ENCODE data around the gene ZNF598. TPM values are rescaled to one million over a fixed set of nuclear protein-coding genes. Genes with fewer than 3 reads are reported as not detected.
"Not testable (repeated sequence)": the region's sequence is repeated elsewhere in the genome, so short reads cannot be mapped to it uniquely, and the experiment has no call there.

Gene ZNF598
- total and polyA plus RNA-seq, 2 donors from 2014 or later = 14.3 to 34.9 TPM

DNA sequence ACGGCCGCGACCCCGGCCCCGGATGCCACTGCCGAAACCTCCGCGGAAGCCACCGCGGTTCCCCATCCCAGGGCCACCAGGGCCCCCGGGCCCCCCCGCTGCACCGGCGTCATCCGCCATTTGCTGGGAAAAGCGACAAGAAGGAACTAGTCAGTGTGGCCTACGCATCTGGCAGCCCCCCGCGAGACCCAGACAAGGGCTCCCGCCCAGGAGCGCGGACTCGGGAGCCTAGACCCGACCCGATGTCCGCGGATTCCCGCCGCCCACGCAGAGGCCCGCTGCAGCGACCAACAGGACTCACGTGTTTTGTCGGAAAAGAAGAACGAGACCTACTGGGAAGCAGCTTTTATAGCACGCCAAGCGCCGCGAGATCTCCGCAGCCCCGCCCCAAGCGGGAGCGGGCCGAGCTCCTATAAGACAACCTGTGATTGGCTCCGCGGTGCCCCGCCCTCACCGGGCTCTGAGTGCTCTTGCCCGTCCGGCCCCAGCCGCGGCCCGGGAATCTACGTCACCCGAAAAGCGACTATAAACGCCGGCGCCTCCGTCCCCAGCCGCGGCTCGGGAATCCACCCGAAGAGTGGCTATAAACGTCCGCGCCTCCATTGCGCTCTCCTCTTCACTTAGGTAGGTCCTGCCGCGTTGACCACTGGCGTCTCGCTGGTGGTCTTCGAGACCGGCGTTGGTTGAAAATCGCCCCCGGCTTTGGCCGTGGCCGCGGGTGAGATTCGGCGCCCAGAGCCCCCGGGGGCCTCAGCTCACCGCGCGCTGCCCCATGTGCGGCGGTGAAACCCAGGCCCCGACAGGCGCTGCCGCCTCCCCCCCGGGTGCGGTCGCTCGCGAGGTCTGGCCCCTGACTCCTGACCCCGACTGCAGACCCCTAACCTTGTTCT, 44.9 kb downstream of the ZNF598 start, which contains the start of gene RPS2:
Gene RPS2 (minus strand): TSS at position 321 of the 890 bp plus-strand sequence. CDS start 201 bp downstream, at position 120.
- Histone ChIP-seq H3K9ac (ENCODE audit: low read length in 3 of 3) (peak within 1 kb of the TSS; percentile 55 to 96 (median 93)), H3K9me3 (ENCODE audit: control insufficient read depth in 2 of 3, insufficient read depth in 1 of 3, low read length in 3 of 3) (no peaks in the 10 kb centered on the region), H3K27ac (ENCODE audit: low read depth in 2 of 2, low read length in 2 of 2) (peak within 1 kb of the TSS; percentile 93 to 95), H3K4me3 (ENCODE audit: low read length in 3 of 3) (peak within 1 kb of the TSS; percentile 73 to 86 (median 76)), H3K4me1 (ENCODE audit: control insufficient read depth in 2 of 3, insufficient read depth in 2 of 3, low read depth in 1 of 3, low read length in 3 of 3) (peaks cover 0 to 20% (median 17%) of the 10 kb centered on the region in 3 donors), H3K36me3 (ENCODE audit: control insufficient read depth in 2 of 3, insufficient read depth in 3 of 3, low read length in 3 of 3) (peaks cover 0 to 6% (median 6%) of the 10 kb centered on the region in 3 donors), H3K27me3 (ENCODE audit: control insufficient read depth, insufficient read depth, low read length) (no peaks in the 10 kb centered on the region)
- TF ChIP-seq, protein P1, sequence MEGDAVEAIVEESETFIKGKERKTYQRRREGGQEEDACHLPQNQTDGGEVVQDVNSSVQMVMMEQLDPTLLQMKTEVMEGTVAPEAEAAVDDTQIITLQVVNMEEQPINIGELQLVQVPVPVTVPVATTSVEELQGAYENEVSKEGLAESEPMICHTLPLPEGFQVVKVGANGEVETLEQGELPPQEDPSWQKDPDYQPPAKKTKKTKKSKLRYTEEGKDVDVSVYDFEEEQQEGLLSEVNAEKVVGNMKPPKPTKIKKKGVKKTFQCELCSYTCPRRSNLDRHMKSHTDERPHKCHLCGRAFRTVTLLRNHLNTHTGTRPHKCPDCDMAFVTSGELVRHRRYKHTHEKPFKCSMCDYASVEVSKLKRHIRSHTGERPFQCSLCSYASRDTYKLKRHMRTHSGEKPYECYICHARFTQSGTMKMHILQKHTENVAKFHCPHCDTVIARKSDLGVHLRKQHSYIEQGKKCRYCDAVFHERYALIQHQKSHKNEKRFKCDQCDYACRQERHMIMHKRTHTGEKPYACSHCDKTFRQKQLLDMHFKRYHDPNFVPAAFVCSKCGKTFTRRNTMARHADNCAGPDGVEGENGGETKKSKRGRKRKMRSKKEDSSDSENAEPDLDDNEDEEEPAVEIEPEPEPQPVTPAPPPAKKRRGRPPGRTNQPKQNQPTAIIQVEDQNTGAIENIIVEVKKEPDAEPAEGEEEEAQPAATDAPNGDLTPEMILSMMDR (IDR thresholded peaks at IDR 0.05; ENCODE audit: borderline replicate concordance, extremely low read depth, insufficient read depth) = no peak
- peak; percentile 99 to 100 (median 99) for DNase-seq
- intact Hi-C loops (cut with DNase I) = no loop called here
- FAIRE-seq = peak; percentile 95

DNA sequence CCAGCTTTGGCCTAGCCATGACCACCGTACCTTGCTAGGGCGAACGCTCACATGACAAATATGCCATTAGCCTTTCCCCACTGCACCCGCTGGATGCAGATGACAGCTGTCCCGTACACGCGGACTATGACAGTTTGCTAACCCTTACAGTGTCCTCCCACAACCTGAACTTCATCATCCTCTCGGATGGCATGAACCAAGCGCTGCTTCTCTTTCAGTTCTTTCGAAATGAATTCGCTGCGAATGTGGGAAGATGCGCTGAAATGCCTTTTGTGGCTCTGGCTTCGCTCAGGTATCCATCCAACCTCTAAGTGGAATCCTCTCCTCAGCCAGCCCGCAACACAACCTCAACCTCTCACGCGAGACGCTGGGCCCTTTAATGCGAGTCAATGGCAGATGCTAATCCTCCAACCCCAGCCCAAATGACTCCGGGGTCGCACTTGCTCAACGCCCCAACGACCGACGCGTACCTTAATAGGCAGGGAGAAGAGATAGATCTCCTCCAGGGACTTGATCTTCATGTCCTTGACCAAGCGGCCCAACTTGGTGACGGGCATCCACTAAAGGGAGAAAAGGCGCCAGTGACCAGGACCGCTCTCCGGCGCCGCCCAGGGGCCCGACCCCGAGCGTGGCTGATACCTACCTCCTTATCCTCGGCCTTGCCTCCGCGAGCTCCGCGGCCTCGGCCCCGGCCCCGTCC, 45.7 kb downstream of the ZNF598 start:
- intact Hi-C loops (cut with DNase I) = no loop called here

DNA sequence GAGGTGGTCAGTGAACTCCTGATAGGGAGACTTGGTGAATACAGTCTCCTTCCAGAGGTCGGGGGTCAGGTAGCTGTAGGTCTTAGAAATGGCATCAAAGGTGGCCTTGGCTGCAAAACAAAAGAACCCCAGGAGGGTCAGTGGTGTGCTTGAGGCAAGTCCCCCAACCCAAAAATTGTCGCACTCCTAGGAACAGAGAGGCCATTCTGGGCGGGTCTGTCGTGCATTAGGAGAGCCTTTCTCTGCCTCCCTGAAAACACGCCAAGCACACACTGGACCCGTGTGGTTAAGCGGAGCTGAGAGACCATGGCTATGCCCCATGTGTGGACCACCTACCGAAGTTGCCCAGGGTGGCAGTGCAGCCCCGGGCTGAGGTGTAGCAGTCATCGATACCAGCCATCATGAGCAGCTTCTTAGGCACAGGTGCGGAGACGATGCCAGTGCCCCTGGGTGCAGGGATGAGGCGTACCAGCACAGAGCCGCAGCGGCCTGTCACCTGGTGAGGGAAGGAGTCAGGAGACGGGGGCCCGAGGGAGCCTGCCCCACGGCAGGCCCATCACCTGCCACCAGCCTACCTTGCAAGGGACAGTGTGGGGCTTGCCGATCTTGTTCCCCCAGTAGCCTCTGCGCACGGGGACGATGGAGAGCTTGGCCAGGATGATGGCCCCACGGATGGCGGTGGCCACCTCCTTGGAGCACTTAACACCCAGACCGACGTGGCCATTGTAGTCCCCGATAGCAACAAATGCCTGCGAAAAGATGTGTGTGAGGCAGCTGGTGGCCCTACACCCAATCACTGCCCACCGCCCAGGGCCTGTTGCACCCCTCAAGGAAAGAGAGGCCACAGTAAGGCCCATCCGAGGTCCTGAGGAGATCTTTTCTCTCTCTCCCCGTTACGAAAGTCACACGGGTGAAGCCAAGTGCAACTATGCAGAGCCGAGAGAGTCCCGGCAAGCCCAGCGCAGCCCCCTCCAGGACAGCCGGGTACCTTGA, 47.2 kb downstream of the ZNF598 start:
- intact Hi-C loops (cut with DNase I); H3K9me3 ChIP-seq (ENCODE audit: control insufficient read depth in 2 of 3, insufficient read depth in 1 of 3, low read length in 3 of 3); FAIRE-seq; H3K9ac ChIP-seq (ENCODE audit: low read length in 3 of 3); H3K27ac ChIP-seq (ENCODE audit: low read depth in 2 of 2, low read length in 2 of 2); H3K27me3 ChIP-seq (ENCODE audit: control insufficient read depth, insufficient read depth, low read length); DNase-seq; H3K4me3 ChIP-seq (ENCODE audit: low read length in 3 of 3); H3K36me3 ChIP-seq (ENCODE audit: control insufficient read depth in 2 of 3, insufficient read depth in 3 of 3, low read length in 3 of 3): not testable (repeated sequence)
- peaks cover 0 to 21% (median 20%) of the 10 kb centered on the region in 3 donors for H3K4me1 ChIP-seq (ENCODE audit: control insufficient read depth in 2 of 3, insufficient read depth in 2 of 3, low read depth in 1 of 3, low read length in 3 of 3)

More for the DNA sequence above, 45.7 kb downstream of the ZNF598 start:
- peak overlapping the region; percentile 93 to 95 for H3K27ac ChIP-seq (ENCODE audit: low read depth in 2 of 2, low read length in 2 of 2)
- DNase-seq (peak; percentile 54 to 85 (median 61)), FAIRE-seq (no peak)
- TF ChIP-seq, protein P1 (IDR thresholded peaks at IDR 0.05; ENCODE audit: borderline replicate concordance, extremely low read depth, insufficient read depth) = no peak
- peak overlapping the region; percentile 45 to 93 (median 71) for H3K9ac ChIP-seq (ENCODE audit: low read length in 3 of 3)
- no peaks in the 10 kb centered on the region for H3K9me3 ChIP-seq (ENCODE audit: control insufficient read depth in 2 of 3, insufficient read depth in 1 of 3, low read length in 3 of 3)
- peaks cover 0 to 20% (median 18%) of the 10 kb centered on the region in 3 donors for H3K4me1 ChIP-seq (ENCODE audit: control insufficient read depth in 2 of 3, insufficient read depth in 2 of 3, low read depth in 1 of 3, low read length in 3 of 3)
- H3K4me3 ChIP-seq (ENCODE audit: low read length in 3 of 3) = peak overlapping the region; percentile 61 to 80 (median 76)
- H3K27me3 ChIP-seq (ENCODE audit: control insufficient read depth, insufficient read depth, low read length) = no peaks in the 10 kb centered on the region
- peaks cover 0 to 6% (median 6%) of the 10 kb centered on the region in 3 donors for H3K36me3 ChIP-seq (ENCODE audit: control insufficient read depth in 2 of 3, insufficient read depth in 3 of 3, low read length in 3 of 3)

Measured in kidney (tissue), 14 donors.